ENCODE results near the gene ZP4. TPM values are rescaled to one million over a fixed set of nuclear protein-coding genes. Genes with fewer than 3 reads are reported as not detected.

The ZP4 gene
- total RNA-seq, 2 donors from 2014 or later: not detected

GRCh38 chr1:237927198-237927597 is 36.5 kb upstream of the ZP4 start:
- Histone ChIP-seq H3K4me3 (no peak overlapping the region), H3K27me3 (replicated peaks; ENCODE audit: insufficient read depth) (no peaks in the 10 kb centered on the region), H3K4me1 (ENCODE audit: control insufficient read depth in 1 of 2, low read depth in 2 of 2) (no peaks in the 10 kb centered on the region), H3K36me3 (no peaks in the 10 kb centered on the region), H3K9me3 (no peaks in the 10 kb centered on the region), H3K27ac (no peak overlapping the region)
- ATAC-seq (ENCODE audit: insufficient number of reproducible peaks, low FRiP score, low read depth): no peak
- DNase-seq (ENCODE audit: low spot score): no peak
- TF ChIP-seq CTCF (IDR thresholded peaks at IDR 0.05): no peak

DNA sequence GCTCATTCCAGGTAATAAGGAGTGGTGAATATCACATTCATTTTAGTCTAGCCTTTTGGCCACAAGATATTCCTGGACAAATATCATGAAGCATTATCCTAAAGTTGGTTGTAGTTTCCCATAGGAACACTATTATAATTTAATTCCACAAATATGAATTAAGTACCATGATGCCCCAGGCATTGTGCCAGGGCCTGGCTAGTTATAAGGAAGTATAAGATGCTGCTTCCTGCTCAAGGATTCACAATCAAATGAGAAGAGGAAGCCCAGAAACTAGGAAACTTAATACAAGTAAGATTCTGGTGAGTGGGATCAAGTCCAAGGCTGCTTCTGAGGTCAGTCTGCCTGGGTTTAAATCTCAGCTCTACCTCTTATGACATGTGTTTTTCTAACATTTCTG is 30.6 kb upstream of the ZP4 start:
- H3K36me3 ChIP-seq: no peaks in the 10 kb centered on the region
- H3K9me3 ChIP-seq: no peaks in the 10 kb centered on the region
- H3K4me3 ChIP-seq: no peak overlapping the region
- H3K27ac ChIP-seq: no peak overlapping the region
- DNase-seq (ENCODE audit: low spot score) (no peak), ATAC-seq (ENCODE audit: insufficient number of reproducible peaks, low FRiP score, low read depth) (no peak)
- no peaks in the 10 kb centered on the region for H3K27me3 ChIP-seq (replicated peaks; ENCODE audit: insufficient read depth)
- no peaks in the 10 kb centered on the region for H3K4me1 ChIP-seq (ENCODE audit: control insufficient read depth in 1 of 2, low read depth in 2 of 2)
- TF ChIP-seq CTCF (IDR thresholded peaks at IDR 0.05): no peak

DNA sequence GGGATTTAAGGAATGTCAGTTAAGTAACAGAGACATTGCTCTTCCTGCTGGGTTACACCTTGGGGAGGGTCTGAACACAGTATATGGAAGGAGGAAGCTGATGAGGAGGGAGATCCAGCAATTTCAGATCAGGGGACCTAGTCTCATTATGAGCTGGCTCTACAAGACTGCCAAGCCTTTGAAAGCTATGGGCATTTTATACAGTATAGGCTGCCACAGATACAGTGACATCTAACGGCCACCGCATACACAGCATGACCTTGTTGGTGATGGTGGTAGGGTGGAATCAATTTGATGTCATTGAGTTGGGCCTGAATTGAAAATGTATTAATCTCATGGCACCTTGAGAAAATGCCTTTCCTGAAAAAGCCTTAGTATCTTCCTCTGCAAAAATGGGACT is 22.6 kb upstream of the ZP4 start:
- H3K4me3 ChIP-seq: no peak overlapping the region
- no peaks in the 10 kb centered on the region for H3K36me3 ChIP-seq
- no peak for ATAC-seq (ENCODE audit: insufficient number of reproducible peaks, low FRiP score, low read depth)
- TF ChIP-seq CTCF (IDR thresholded peaks at IDR 0.05): no peak
- H3K27ac ChIP-seq: no peak overlapping the region
- H3K9me3 ChIP-seq: no peaks in the 10 kb centered on the region
- no peaks in the 10 kb centered on the region for H3K27me3 ChIP-seq (replicated peaks; ENCODE audit: insufficient read depth)
- no peak for DNase-seq (ENCODE audit: low spot score)
- H3K4me1 ChIP-seq (ENCODE audit: control insufficient read depth in 1 of 2, low read depth in 2 of 2): no peaks in the 10 kb centered on the region

DNA sequence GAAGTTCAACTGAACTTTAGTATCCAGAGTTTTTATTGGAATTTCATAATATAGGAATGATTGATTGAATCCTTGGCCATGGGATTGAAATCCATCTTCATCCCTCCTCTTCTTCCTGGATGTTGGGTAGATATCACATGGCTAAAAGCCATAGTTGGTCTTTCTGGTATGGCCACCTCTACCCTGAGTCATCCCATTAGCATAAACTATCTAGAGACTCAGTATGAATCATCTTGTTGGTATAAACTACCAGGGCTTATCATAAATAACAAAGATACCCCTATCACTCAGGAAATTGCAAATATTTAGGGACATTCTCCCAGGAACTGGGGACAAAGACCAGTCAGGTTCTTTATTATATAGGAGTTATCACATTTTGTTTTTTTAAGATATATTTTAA is 21.2 kb upstream of the ZP4 start:
- no peak for TF ChIP-seq CTCF (IDR thresholded peaks at IDR 0.05)
- H3K27me3 ChIP-seq (replicated peaks; ENCODE audit: insufficient read depth): no peaks in the 10 kb centered on the region
- no peaks in the 10 kb centered on the region for H3K36me3 ChIP-seq
- H3K27ac ChIP-seq: no peak overlapping the region
- H3K9me3 ChIP-seq: no peaks in the 10 kb centered on the region
- no peaks in the 10 kb centered on the region for H3K4me1 ChIP-seq (ENCODE audit: control insufficient read depth in 1 of 2, low read depth in 2 of 2)
- ATAC-seq (ENCODE audit: insufficient number of reproducible peaks, low FRiP score, low read depth): no peak
- no peak for DNase-seq (ENCODE audit: low spot score)
- H3K4me3 ChIP-seq: no peak overlapping the region

DNA sequence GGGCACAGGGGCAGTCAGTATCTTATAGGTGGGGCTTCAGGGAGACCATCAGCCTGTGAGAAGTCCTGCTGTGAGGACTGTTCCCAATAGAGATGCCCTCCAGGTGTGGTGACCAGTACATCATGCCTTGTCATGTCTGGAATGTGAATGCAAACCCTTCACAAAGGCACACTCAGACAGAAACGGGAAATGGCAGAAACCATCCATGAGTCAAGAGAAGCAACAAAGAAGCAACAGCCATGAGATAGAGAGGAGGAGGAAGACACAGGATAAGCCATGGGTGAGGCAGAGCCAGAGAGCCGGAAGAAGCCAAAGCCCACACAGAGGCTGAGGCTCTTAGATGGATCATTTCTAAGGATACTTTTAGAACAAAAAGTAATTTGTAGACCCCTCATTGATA is 20.1 kb upstream of the ZP4 start:
- H3K27ac ChIP-seq: no peak overlapping the region
- no peak for TF ChIP-seq CTCF (IDR thresholded peaks at IDR 0.05)
- no peaks in the 10 kb centered on the region for H3K4me1 ChIP-seq (ENCODE audit: control insufficient read depth in 1 of 2, low read depth in 2 of 2)
- no peaks in the 10 kb centered on the region for H3K36me3 ChIP-seq
- no peaks in the 10 kb centered on the region for H3K27me3 ChIP-seq (replicated peaks; ENCODE audit: insufficient read depth)
- ATAC-seq (ENCODE audit: insufficient number of reproducible peaks, low FRiP score, low read depth): no peak
- H3K9me3 ChIP-seq: no peaks in the 10 kb centered on the region
- no peak overlapping the region for H3K4me3 ChIP-seq
- DNase-seq (ENCODE audit: low spot score): no peak

Measured in thoracic aorta (tissue), 2 donors.